HG03378 (cell line): ENCODE data around the gene AMPH.

Experiments used
- ATAC-seq: cut with Tn5 transposase; IDR thresholded peaks from one replicate; pipeline ENCODE4 v1.9.1; 2021; ENCODE audit warnings: mild to moderate bottlenecking, moderate library complexity; ENCODE audit not compliant: unreplicated experiment

The AMPH gene

GRCh38 chr7:38630720-38631673, at the start of gene AMPH:
AMPH (minus strand) TSS chr7:38631373; CDS start chr7:38631351, 22 bp downstream.
- ATAC-seq: no peak

GRCh38 chr7:38679419-38679818, 48.2 kb upstream of the AMPH start:
- no peak for ATAC-seq

GRCh38 chr7:38678698-38679054, 47.5 kb upstream of the AMPH start:
- no peak for ATAC-seq

GRCh38 chr7:38677981-38678697, 47.0 kb upstream of the AMPH start:
- ATAC-seq: no peak

GRCh38 chr7:38675494-38676106, 44.4 kb upstream of the AMPH start:
- no peak for ATAC-seq

- ATAC-seq: no peak
Observed at GRCh38 chr7:38674513-38674912, 43.3 kb upstream of the AMPH start.

GRCh38 chr7:38673795-38674194, 42.6 kb upstream of the AMPH start:
- ATAC-seq: no peak

GRCh38 chr7:38671911-38672905, 41.0 kb upstream of the AMPH start:
- no peak for ATAC-seq

- ATAC-seq: no peak
Observed at GRCh38 chr7:38669965-38670520, 38.9 kb upstream of the AMPH start.

GRCh38 chr7:38664972-38665371, 33.8 kb upstream of the AMPH start:
- no peak for ATAC-seq

- no peak for ATAC-seq
Observed at GRCh38 chr7:38660427-38661099, 29.4 kb upstream of the AMPH start.

- no peak for ATAC-seq
Observed at GRCh38 chr7:38659931-38660330, 28.8 kb upstream of the AMPH start.

GRCh38 chr7:38658921-38659320, 27.7 kb upstream of the AMPH start:
- ATAC-seq: no peak

- ATAC-seq: no peak
Observed at GRCh38 chr7:38656968-38657367, 25.8 kb upstream of the AMPH start.

GRCh38 chr7:38655833-38656774, 24.9 kb upstream of the AMPH start:
- no peak for ATAC-seq

GRCh38 chr7:38637957-38638356, 6.8 kb upstream of the AMPH start:
- ATAC-seq: no peak

GRCh38 chr7:38632411-38632810, 1.2 kb upstream of the AMPH start:
- no peak for ATAC-seq
